GM23248 (cell line): ENCODE measurements around the gene CLCN1.

Experiments
- EZH2 ChIP-seq: fragments of 200-600 bp; sonication (generic); IDR thresholded peaks from 2 replicates; pipeline ENCODE4 v1.6.1; 2018; ENCODE audit warnings: antibody characterized with exemption, mild to moderate bottlenecking; ENCODE audit not compliant: insufficient read depth, poor library complexity, severe bottlenecking
- EZH2phosphoT487 ChIP-seq: fragments of 200-600 bp; sonication (generic); IDR thresholded peaks from 2 replicates; pipeline ENCODE4 v1.6.1; 2018; ENCODE audit warnings: antibody characterized with exemption, moderate library complexity, mild to moderate bottlenecking, low read depth; ENCODE audit not compliant: insufficient read depth

GRCh38 chr7:143356414-143357050 lies 40.6 kb downstream of the CLCN1 start:
- TF ChIP-seq EZH2phosphoT487 (no peak), EZH2 (no peak)
